Measurements from ENCODE around the gene SRGAP2.
"Not testable (repeated sequence)": the region's sequence is repeated elsewhere in the genome, so short reads cannot be mapped to it uniquely, and the experiment has no call there.

SRGAP2 gene

DNA sequence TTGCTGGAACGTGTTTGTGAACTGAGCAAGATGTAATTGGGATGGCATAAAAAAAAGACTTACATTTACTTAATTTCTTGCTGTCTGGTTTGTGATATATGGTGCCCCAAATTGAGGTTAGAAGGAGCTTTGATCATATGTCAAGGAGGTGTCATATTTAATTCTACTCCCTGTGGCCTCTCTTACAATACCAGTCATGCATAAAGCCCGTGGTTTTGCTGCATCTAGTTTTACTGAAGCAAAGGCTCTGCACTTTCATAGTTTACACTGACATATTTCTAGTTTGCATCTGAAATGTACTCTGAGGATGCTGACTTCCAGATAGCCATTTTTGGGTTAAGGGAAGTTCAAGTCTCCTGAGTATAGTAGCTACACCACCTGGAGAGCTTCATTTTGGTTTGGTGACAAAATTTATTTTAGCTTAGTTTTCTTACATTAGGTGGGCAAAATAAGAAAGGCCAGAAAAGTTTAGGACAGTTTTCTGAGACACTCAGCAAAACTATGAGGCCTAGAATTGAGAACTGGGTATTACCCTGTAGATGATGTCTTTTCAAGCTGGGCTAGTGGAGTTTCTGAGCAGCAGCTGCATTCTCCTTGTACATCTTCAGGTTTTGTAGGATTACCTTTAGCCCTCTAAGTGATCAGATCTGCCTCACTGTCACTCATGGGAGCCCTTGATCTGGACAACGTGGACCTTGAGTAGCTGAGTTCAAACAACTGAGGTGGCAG, 47.8 kb downstream of the SRGAP2 start:
- not testable (repeated sequence) for DNase-seq (ENCODE audit: low read depth in 2 of 2)

DNA sequence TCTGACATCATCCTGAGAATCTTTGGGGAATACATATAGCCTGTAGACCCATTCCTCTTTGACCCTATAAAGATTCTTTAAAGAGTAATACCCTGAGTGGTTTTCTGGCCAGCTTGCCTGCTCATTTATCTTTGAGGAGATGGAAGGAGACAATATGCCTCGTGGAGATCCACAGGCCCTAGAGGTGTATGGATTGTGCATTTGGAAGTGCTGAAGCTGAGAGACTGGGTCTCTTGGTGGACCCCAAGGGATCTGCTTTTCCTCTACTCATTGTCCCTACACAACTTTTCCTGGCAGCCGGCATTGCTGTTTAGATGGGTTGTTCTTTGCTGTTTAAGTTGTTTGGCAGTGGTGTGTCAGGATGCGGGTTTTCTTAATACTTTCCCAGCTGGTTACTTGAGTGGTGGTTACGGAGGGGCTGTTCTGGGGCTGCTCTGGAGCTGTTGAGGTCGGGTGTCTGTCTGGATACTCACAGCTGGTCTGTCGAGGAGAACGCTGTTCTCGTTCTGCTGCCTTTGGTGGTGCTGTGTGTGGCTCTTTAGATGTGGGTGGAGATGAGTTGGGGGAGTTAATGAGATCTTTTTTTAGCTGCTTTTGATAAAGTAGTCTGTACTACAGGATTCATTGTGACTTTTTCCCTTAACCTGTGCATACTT, 49.5 kb downstream of the SRGAP2 start:
- not testable (repeated sequence) for DNase-seq (ENCODE audit: low read depth in 2 of 2)
